Loucy (cell line): Measurements from ENCODE around the gene TENM4.

Source experiments
- CTCF ChIP-seq: fragments of 200-600 bp; sonication (generic); conservative IDR thresholded peaks from 2 replicates; pipeline ENCODE4 v1.5.1; 2014; ENCODE audit warnings: mild to moderate bottlenecking, antibody characterized with exemption, low read length
- EZH2phosphoT487 ChIP-seq: fragments of 200-600 bp; IDR thresholded peaks from 2 replicates; pipeline ENCODE4 v1.6.1; 2018; ENCODE audit warnings: antibody characterized with exemption, mild to moderate bottlenecking, moderate library complexity, borderline replicate concordance

GRCh38 chr11:79466411-79466810 lies 25.6 kb upstream of the TENM4 start:
- TF ChIP-seq CTCF (no peak), EZH2phosphoT487 (no peak)
